ENCODE results near the gene PLA2G4C. TPM values are rescaled to one million over a fixed set of nuclear protein-coding genes. Genes with fewer than 3 reads are reported as not detected.

PLA2G4C gene
- polyA plus RNA-seq, 2 of the 4 experiments (the other 2 are of a cell fraction) = 1.4 to 2.1 TPM

DNA sequence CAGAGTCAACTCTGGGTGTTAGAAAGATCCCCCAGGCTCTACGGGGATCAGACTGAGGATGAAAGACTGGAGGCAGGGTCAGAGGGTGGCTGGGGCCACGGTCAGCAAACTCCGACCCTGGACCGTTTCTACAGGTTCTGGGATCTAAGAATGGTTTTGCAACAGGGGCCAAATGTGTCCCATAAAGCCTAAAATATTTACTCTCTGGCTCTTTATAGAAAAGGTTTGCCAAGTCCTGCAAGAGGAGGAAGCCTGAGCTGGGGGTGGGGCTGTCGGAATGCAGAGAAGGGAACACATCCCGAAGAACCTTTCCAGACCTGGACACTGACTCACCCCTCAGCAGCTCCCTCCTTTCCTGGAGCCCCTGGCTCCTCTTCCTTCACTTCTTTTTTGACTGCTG lies 38.8 kb upstream of the PLA2G4C start:
- Histone ChIP-seq H3K4me1 (peaks cover 11% of the 10 kb centered on the region; the same call in 2 of the 3 replicates), H3K27ac (no peak overlapping the region), H3K9me3 (no peaks in the 10 kb centered on the region), H3K4me3 (no peak overlapping the region), H3K4me2 (no peak overlapping the region)
- POLR2A ChIA-PET = no interaction called here
- 84% methylated on average over 6 of the region's 6 CpGs for WGBS (ENCODE audit: missing lambda C conversion rate)
- DNase-seq (ENCODE audit: low read depth in 1 of 2, low spot score in 1 of 2) = no peak
- CTCF ChIA-PET = interaction anchor here (0.6 to 17.3 kb wide), 5 partner anchors 20 to 185 kb away, joined by 3 to 281 read pairs (median 3); partner anchors contain the start of gene PLA2G4C
- TF ChIP-seq CHD2 (IDR thresholded peaks at IDR 0.05; ENCODE audit: low read length, partially characterized antibody) = no peak
- no peak for TF ChIP-seq ZSCAN20 (CRISPR knock-in tag; IDR thresholded peaks at IDR 0.05)
- no peak for TF ChIP-seq BHLHE40 (IDR thresholded peaks at IDR 0.05; ENCODE audit: low read depth, low read length)
- TF ChIP-seq NPAS2 (CRISPR knock-in tag; IDR thresholded peaks at IDR 0.05; ENCODE audit: borderline replicate concordance) = no peak
- no peak for TF ChIP-seq HOXB5 (CRISPR knock-in tag; IDR thresholded peaks at IDR 0.05)
- no peak for TF ChIP-seq TP53 (CRISPR knock-in tag; IDR thresholded peaks at IDR 0.05)
- no peak for FAIRE-seq
- ATAC-seq = no peak

DNA sequence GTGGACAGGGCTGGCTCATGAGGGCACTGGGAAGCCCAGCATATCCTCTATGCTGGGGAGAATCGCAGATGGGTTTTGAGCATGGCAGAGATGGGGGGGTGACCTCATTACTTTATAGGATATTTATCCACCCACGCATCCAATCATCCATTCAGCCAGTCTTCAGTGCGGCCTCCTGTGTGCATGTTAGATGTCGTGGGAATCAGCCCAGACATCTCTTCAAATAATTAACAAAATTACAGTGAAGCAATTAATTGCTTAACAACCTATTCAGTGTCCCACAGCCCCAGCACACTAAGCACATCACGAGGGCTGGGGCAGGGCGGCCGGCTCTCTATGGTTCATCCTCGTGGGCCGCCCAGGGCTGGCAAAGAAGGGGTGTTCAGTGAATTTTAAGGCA lies 38.0 kb upstream of the PLA2G4C start:
- TF ChIP-seq HOXA7 (CRISPR knock-in tag; IDR thresholded peaks at IDR 0.05) = no peak
- TF ChIP-seq CBX8 (IDR thresholded peaks at IDR 0.05) = no peak
- TF ChIP-seq KDM1A (IDR thresholded peaks at IDR 0.05; ENCODE audit: low read depth) = no peak
- no peak for TF ChIP-seq KDM5A (IDR thresholded peaks at IDR 0.05)
- TF ChIP-seq EHMT2 (IDR thresholded peaks at IDR 0.05; ENCODE audit: low read depth) = no peak
- no peak for TF ChIP-seq ZNF302 (CRISPR knock-in tag; IDR thresholded peaks at IDR 0.05)
- TF ChIP-seq RARB (CRISPR knock-in tag; IDR thresholded peaks at IDR 0.05) = no peak
- TF ChIP-seq, protein P1, sequence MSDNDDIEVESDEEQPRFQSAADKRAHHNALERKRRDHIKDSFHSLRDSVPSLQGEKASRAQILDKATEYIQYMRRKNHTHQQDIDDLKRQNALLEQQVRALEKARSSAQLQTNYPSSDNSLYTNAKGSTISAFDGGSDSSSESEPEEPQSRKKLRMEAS (IDR thresholded peaks at IDR 0.05) = no peak
- no peak for TF ChIP-seq CHD2 (IDR thresholded peaks at IDR 0.05; ENCODE audit: low read length, partially characterized antibody)
- no peak for TF ChIP-seq CTCF (IDR thresholded peaks at IDR 0.05)
- TF ChIP-seq PHF8 (IDR thresholded peaks at IDR 0.05; ENCODE audit: borderline replicate concordance, low read depth) = no peak
- no peak for TF ChIP-seq USF2 (IDR thresholded peaks at IDR 0.05)
- TF ChIP-seq NFE2L2 (conservative IDR thresholded peaks at IDR 0.05; ENCODE audit: low read length) = no peak
- TF ChIP-seq ZC3H11A (IDR thresholded peaks at IDR 0.05) = no peak
- no peak for TF ChIP-seq E2F6 (IDR thresholded peaks at IDR 0.05; ENCODE audit: borderline replicate concordance, low read depth)
- TF ChIP-seq, protein P2, sequence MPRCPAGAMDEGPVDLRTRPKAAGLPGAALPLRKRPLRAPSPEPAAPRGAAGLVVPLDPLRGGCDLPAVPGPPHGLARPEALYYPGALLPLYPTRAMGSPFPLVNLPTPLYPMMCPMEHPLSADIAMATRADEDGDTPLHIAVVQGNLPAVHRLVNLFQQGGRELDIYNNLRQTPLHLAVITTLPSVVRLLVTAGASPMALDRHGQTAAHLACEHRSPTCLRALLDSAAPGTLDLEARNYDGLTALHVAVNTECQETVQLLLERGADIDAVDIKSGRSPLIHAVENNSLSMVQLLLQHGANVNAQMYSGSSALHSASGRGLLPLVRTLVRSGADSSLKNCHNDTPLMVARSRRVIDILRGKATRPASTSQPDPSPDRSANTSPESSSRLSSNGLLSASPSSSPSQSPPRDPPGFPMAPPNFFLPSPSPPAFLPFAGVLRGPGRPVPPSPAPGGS (IDR thresholded peaks at IDR 0.05) = no peak
- no peak for TF ChIP-seq JUN (IDR thresholded peaks at IDR 0.05)
- ChIA-PET CTCF (interaction anchor here (11.9 to 17.3 kb wide), 2 partner anchors 41 to 184 kb away, joined by 184 to 281 read pairs; partner anchors contain the start of gene PLA2G4C), POLR2A (no interaction called here)
- Histone ChIP-seq H3K27ac (no peak overlapping the region), H3K4me1 (peaks cover 7% of the 10 kb centered on the region; the same call in 2 of the 3 replicates), H3K9me3 (no peaks in the 10 kb centered on the region), H3K4me3 (no peak overlapping the region), H3K4me2 (no peak overlapping the region)
- no peak for ATAC-seq
- DNase-seq (ENCODE audit: low read depth in 1 of 2, low spot score in 1 of 2) = no peak
- no peak for FAIRE-seq
- WGBS (ENCODE audit: missing lambda C conversion rate) = 92% methylated on average over 9 of the region's 9 CpGs

Data from A549 (cell line).